Neural cell (in vitro differentiated cells): ENCODE data around the gene AHSG. TPM values are rescaled to one million over a fixed set of nuclear protein-coding genes. Genes with fewer than 3 reads are reported as not detected.
A peak's percentile ranks its signal among the peaks of the same experiment; 100 is the strongest.

Experiments
- H2AFZ ChIP-seq: fragments of 200-600, 300-800 bp; sonication (generic), shearing (Covaris generic); 2 replicates; pipeline ENCODE4 v1.6.0; 2014; ENCODE audit warnings: low read depth, mild to moderate bottlenecking, antibody characterized with exemption, low read length, moderate library complexity
- H3F3A ChIP-seq: fragments of 200-600 bp; shearing (Covaris generic); 2 replicates; pipeline ENCODE4 v1.6.1; 2016; ENCODE audit warnings: mild to moderate bottlenecking, moderate library complexity, mixed read lengths, antibody characterized with exemption, low read length; ENCODE audit not compliant: insufficient read depth, poor library complexity, severe bottlenecking
- H3K27ac ChIP-seq: fragments of 200-600, 300-800 bp; sonication (generic), shearing (Covaris generic); 2 replicates; pipeline ENCODE4 v1.5.1; 2014; ENCODE audit warnings: mild to moderate bottlenecking, low read length, moderate library complexity
- H3K27me3 ChIP-seq: fragments of 300-800, 200-600 bp; sonication (generic), shearing (Covaris generic); 2 replicates; pipeline ENCODE4 v1.6.0; 2014; ENCODE audit warnings: mild to moderate bottlenecking, low read depth, low read length, moderate library complexity; ENCODE audit not compliant: insufficient read depth
- H3K36me3 ChIP-seq: fragments of 300-800, 200-600 bp; sonication (generic), shearing (Covaris generic); 2 replicates; pipeline ENCODE4 v1.5.1; 2014; ENCODE audit warnings: mild to moderate bottlenecking, antibody characterized with exemption, low read length, moderate library complexity; ENCODE audit not compliant: insufficient read depth
- H3K4me2 ChIP-seq: fragments of 300-800, 200-600 bp; sonication (generic), shearing (Covaris generic); 2 replicates; pipeline ENCODE4 v1.6.0; 2014; ENCODE audit warnings: mild to moderate bottlenecking, low read length
- H3K4me3 ChIP-seq: fragments of 300-800, 200-600 bp; sonication (generic), shearing (Covaris generic); 2 replicates; pipeline ENCODE4 v1.5.1; 2014; ENCODE audit warnings: mild to moderate bottlenecking, low read length, moderate library complexity
- H3K79me2 ChIP-seq: fragments of 200-600 bp; shearing (Covaris generic); replicated peaks from 2 replicates; pipeline ENCODE4 v1.6.0; 2014; ENCODE audit warnings: mild to moderate bottlenecking, low read length, moderate library complexity; ENCODE audit not compliant: insufficient read depth
- H3K9ac ChIP-seq: fragments of 300-800, 200-600 bp; sonication (generic), shearing (Covaris generic); 2 replicates; pipeline ENCODE4 v1.6.1; 2016; ENCODE audit warnings: mild to moderate bottlenecking, low read length, mixed read lengths
- H3K9me2 ChIP-seq: fragments of 200-600 bp; shearing (Covaris generic); 2 replicates; pipeline ENCODE4 v1.6.1; 2016; ENCODE audit warnings: mild to moderate bottlenecking, low read length, mixed read lengths; ENCODE audit not compliant: insufficient read depth
- H3K9me3 ChIP-seq: fragments of 200-600, 300-800 bp; sonication (generic), shearing (Covaris generic); 2 replicates; pipeline ENCODE4 v1.6.1; 2016; ENCODE audit warnings: mild to moderate bottlenecking, mixed run types, low read length, moderate library complexity, mixed read lengths
- H4K20me1 ChIP-seq: fragments of 200-600 bp; shearing (Covaris generic); 2 replicates; pipeline ENCODE4 v1.6.1; 2016; ENCODE audit warnings: mild to moderate bottlenecking, mixed run types; ENCODE audit not compliant: insufficient read depth
- CTCF ChIP-seq: fragments of 450-650 bp; IDR thresholded peaks from 2 replicates; pipeline ENCODE4 v1.5.1; 2014; ENCODE audit warnings: antibody characterized with exemption, mild to moderate bottlenecking, moderate library complexity; ENCODE audit not compliant: poor library complexity, severe bottlenecking
- EP300 ChIP-seq: fragments of 450-650 bp; conservative IDR thresholded peaks from 2 replicates; pipeline ENCODE4 v1.6.1; 2014; ENCODE audit warnings: antibody characterized with exemption, mild to moderate bottlenecking, moderate library complexity; ENCODE audit not compliant: poor library complexity, severe bottlenecking
- EZH2 ChIP-seq: fragments of 200-600, 300-800 bp; shearing (Covaris generic), sonication (generic); IDR thresholded peaks from 2 replicates; pipeline ENCODE4 v1.6.1; 2014; ENCODE audit warnings: antibody characterized with exemption, low read length, borderline replicate concordance, mild to moderate bottlenecking; ENCODE audit not compliant: insufficient read depth, poor library complexity, severe bottlenecking
- MXI1 ChIP-seq: fragments of 450-650 bp; conservative IDR thresholded peaks from 2 replicates; pipeline ENCODE4 v1.6.1; 2014; ENCODE audit warnings: antibody characterized with exemption, mild to moderate bottlenecking; ENCODE audit not compliant: poor library complexity, severe bottlenecking
- POLR2AphosphoS5 ChIP-seq: IDR thresholded peaks from 2 replicates; pipeline ENCODE4 v1.6.1; 2012
- RAD21 ChIP-seq: fragments of 450-650 bp; conservative IDR thresholded peaks from 2 replicates; pipeline ENCODE4 v1.6.1; 2014; ENCODE audit warnings: antibody characterized with exemption, mild to moderate bottlenecking, moderate library complexity
- REST ChIP-seq: IDR thresholded peaks from 2 replicates; pipeline ENCODE4 v1.6.1; 2012; ENCODE audit warnings: borderline replicate concordance
- SMC3 ChIP-seq: fragments of 450-650 bp; conservative IDR thresholded peaks from 2 replicates; pipeline ENCODE4 v1.6.1; 2014; ENCODE audit warnings: antibody characterized with exemption, mild to moderate bottlenecking, moderate library complexity; ENCODE audit not compliant: poor library complexity
- TAF1 ChIP-seq: IDR thresholded peaks from 2 replicates; pipeline ENCODE4 v1.6.1; 2012; ENCODE audit warnings: low read depth
- polyA plus RNA-seq: library from polyadenylated mRNA; depleted of rRNA; stranded (reverse); fragments of >200 nt; gene quantifications from 2 replicates; pipeline ENCODE4 v1.2.3, GENCODE V29; 2014

The AHSG gene
- polyA plus RNA-seq, 1 donor from 2014 or later: 0.40 TPM

DNA sequence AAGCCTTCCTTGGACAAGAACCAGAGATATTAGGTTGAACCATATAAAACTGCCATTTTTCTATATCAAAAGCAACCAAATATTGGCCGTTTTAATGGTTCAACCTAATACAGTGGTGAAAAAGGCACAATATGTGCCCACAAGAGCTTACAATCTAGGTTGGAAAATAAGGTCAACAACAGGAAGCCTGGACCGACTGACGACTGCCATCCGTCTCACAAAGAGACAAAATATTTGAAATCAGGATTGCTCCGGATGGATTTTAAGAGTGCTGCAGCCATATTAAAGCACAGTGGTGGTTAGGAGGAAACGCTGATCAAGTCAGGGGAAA is 1.4 kb downstream of the AHSG start:
- peak overlapping the region; percentile 57 for H3K27ac ChIP-seq
- H3K9me2 ChIP-seq: no peaks in the 10 kb centered on the region
- H4K20me1 ChIP-seq: no peaks in the 10 kb centered on the region
- H2AFZ ChIP-seq: peak overlapping the region; percentile 62
- H3K4me3 ChIP-seq: no peak overlapping the region
- H3K4me2 ChIP-seq: no peak overlapping the region
- TF ChIP-seq MXI1 (no peak), REST (no peak), TAF1 (no peak), CTCF (no peak), SMC3 (no peak), EP300 (no peak), RAD21 (no peak), EZH2 (no peak), POLR2AphosphoS5 (no peak)
- peaks cover 4% of the 10 kb centered on the region for H3F3A ChIP-seq
- peak overlapping the region; percentile 38 for H3K9ac ChIP-seq
- no peaks in the 10 kb centered on the region for H3K9me3 ChIP-seq
- no peaks in the 10 kb centered on the region for H3K79me2 ChIP-seq
- H3K27me3 ChIP-seq: no peaks in the 10 kb centered on the region
- no peaks in the 10 kb centered on the region for H3K36me3 ChIP-seq

DNA sequence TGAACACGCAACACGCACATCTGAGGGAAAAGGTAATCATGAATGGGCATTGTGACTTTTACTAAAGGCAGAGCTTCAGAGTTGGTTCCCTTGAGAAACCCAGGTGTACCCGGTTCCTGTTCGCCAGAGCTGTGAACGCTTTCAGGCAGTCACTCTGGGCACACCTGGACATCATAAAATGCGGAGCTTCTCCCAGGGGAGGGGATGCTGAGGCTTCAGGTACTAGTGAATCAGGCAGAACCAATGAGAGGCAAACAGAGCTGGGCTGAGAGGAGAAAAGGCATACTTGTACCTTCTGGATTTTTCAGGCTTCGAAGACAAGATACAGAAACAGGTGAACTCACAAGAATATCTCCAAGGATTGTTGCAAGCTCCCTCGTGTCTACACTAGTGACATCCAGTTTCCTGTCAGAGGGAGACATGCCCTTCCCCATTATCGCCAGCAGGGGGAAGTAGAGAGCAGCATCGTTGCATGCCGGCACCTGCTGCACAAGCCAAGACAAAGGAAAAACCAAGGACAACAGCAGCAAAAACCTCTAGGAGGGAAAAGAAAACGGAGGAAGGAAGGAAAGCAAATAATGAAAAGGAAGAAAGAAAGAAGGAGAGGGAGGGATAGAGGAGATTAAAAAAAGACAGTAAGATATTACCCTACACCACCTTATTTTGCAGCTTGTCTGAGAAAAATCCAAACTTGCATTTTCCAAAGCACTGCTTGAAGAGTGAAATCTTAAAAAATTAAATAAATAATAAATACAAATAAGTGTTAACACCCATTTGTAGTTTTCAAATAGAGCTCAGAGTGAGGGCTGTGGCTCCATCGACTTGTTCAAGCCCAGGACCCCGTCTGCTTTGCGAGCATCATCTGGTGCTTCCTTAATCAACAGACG is 2.0 kb downstream of the AHSG start:
- Histone ChIP-seq H3K9ac (peak overlapping the region; percentile 38), H4K20me1 (no peaks in the 10 kb centered on the region), H3K79me2 (no peaks in the 10 kb centered on the region), H3K27me3 (no peaks in the 10 kb centered on the region), H3F3A (peaks cover 4% of the 10 kb centered on the region), H3K36me3 (no peaks in the 10 kb centered on the region), H3K9me3 (no peaks in the 10 kb centered on the region), H2AFZ (peak overlapping the region; percentile 98), H3K9me2 (no peaks in the 10 kb centered on the region), H3K4me3 (no peak overlapping the region), H3K27ac (peak overlapping the region; percentile 57), H3K4me2 (no peak overlapping the region)
- TF ChIP-seq MXI1 (peak; percentile 71), CTCF (peak; percentile 98), TAF1 (no peak), RAD21 (peak; percentile 90), REST (peak; percentile 54), SMC3 (peak; percentile 95), POLR2AphosphoS5 (peak; percentile 67), EZH2 (no peak), EP300 (peak; percentile 63)
